ENCODE measurements around the gene CCSER1.

- TF ChIP-seq CTCF (IDR thresholded peaks at IDR 0.05) = no peak
- no peak for TF ChIP-seq POLR2A (IDR thresholded peaks at IDR 0.05)
These were observed 665.5 kb downstream of the CCSER1 start for GRCh38 chr4:90792696-90793095.
